HG03064 (cell line): ENCODE measurements around the gene NLN.
"Not testable (repeated sequence)": the region's sequence is repeated elsewhere in the genome, so short reads cannot be mapped to it uniquely, and the experiment has no call there.

ENCODE experiments used
- ATAC-seq: cut with Tn5 transposase; IDR thresholded peaks from one replicate; pipeline ENCODE4 v1.9.1; 2021; ENCODE audit warnings: low read depth; ENCODE audit not compliant: unreplicated experiment

The NLN gene

DNA sequence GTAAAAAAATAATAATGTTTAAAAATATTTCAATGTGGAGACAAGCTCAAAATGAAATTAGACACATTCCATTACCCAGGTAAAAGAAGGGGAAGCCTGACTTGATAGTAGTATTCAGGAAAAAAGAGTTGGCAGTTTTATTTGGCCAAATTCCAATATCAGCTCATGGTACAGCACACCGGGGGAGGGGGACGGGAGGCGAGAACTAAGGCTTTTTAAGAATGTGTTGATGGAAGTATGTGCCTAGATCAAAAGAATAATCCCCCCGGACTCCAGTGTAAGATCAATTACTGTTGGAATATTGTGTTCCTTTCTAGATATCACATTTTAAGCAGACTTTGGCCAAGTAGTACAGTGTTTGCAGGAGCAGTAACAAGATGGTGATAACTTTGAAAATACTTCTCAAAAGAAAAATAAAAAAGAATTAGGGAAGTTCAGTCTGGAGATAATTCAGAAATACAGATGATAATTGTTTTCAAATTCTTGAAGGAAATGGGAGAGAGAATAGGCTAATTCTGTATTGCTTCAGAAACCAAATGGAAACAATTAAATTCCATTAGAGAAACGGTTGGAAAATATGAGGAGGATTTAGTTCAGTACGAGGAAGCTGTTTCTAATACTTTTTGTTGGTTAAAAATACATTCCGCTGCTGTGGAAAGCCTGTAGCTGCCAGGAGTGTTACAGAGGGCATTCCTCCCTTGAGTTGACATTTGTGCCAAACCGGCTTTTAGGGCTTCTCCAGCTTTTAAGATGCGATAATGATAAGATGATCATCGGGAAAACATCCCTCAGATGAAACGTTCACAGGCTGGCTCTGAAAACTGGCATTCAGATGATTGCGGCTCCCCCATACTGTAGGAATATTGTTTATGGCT is 106.3 kb downstream of the NLN start:
- no peak for ATAC-seq

DNA sequence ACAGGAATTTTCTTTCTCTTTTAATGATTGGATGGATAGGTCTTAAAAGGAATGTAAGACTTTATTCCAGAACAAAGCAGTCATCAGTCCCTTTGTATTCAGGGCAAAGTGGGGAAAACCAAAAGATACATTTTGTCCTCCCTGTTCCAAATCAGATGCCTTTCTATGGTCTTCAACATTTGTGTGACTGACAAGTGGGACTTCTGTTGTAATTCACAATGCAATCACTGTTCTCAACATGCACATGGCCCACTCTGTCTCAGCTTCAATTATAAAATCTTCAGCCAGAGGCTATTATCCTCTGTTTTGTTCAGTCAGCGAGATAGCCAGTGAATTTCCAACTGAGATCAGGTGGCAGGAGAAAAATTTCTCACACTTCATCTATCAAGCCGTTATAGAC is 108.9 kb downstream of the NLN start:
- ATAC-seq: no peak

DNA sequence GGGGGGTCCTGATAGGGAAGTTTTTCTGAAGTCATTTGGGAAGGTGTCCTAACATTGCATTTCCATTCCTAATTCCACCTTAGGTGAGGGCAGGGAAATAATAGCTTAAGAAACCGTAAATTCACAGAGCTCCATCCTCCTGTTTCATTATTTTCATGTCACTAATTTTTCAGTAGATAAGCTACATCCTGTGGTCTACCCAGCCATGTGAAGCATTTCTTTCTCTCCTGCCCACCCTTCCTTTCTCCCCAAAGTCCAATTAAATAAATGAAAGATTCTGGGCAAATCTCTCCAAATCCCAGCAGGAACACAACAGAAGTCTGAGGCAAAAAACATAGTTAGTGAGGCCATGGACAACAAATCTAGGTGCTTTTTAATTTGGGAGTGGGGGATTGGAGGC is 109.3 kb downstream of the NLN start:
- ATAC-seq: no peak

DNA sequence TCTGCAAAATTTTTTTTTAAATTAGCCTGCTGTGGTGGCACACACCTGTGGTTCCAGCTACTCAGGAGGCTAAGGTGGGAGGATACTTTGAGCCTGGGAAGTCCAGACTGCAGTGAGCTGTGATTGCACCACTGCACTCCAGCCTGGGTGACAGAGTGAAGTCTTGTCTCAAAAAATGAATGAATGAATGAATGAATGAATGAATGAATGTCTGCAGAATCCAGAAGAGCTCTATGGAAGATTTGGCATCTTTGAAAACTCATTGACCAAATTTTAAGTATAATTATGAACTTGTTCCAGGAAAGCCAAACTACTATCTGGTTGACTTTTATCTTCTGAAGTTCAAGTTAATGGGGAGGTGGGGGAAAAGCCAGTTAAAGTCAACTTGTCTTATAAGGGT is 110.1 kb downstream of the NLN start:
- ATAC-seq: no peak

DNA sequence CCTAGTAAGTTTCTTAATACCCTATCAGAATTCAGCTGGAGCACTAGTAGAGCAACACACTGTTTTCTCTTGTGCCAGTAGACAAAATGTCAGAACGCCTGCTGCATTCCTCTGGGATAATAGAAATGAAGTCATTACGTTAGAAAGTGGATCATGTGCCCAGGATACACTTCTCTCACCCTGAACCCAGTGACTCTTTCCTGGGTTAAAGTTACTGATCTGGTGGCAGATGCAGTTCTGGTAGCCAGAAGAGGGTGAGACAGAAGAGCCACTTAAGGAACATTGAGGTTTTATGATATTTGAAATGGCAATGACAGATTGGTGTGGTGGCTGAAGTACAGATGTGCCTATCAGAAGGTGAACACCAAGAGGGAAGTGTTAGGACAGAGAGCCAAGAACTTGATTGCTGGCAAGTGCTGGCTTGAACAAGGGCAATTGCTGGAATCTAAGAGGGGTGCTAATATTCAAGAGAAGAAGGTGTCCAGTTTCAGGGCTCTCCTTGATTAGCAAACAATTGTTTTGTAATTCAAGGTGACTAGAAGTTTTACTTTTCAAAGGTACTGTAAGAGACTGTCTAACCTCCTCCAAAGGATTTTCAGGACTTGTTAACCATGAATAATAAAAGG is 110.7 kb downstream of the NLN start:
- ATAC-seq: no peak

DNA sequence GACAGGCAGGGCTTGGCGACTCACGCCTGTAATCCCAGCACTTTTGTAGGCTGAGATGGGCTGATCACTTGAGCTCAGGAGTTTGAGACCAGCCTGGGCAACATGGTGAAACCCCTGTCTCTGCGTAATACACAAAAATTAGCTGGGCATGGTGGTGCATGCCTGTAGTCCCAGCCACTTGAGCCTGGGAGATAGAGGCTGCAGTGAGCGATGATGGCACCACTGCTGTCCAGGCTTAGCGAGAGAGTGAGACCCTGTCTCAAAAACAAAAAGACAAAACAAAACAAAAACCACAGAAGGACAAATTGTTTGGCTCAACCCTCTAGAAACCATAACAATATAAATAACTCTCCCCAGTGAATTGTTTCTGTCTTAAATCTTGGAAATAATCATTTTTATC is 111.8 kb downstream of the NLN start:
- no peak for ATAC-seq

DNA sequence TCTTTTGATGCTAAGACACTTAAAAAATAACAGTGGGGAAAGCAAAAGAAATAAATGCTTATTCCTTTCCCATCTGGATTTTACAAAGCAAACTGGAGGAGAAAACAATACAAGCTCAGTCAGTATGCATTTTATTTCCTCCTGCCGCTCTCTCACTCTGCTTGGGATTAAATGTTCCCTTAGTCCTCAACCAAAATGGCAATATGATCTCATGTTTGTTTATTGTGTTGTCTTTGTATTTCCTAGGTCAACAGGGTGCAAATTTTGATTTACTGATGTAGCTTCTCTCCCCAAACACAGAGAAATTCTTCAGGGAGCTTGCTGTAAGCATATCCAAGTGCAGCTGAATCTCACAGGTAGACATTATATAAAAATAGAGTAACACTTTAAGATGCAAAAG is 112.3 kb downstream of the NLN start:
- no peak for ATAC-seq

DNA sequence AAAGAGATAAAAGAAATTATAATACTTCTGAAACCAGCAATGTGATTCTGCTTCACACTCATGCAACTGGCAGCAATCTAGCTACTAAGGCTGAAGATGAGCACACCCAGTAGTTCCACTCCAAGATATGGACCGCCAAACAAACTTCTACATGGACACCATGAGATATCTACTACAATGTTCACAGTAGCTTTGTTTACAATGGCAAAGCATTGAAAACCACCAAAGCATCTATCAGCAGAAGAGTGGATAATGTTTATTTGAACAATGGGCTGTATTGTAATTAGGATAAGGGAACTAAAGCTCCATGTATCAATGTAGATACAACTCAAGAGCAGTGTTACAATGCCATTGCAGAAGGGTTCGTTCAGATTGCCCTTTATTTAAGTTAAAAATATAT is 113.2 kb downstream of the NLN start:
- no peak for ATAC-seq

DNA sequence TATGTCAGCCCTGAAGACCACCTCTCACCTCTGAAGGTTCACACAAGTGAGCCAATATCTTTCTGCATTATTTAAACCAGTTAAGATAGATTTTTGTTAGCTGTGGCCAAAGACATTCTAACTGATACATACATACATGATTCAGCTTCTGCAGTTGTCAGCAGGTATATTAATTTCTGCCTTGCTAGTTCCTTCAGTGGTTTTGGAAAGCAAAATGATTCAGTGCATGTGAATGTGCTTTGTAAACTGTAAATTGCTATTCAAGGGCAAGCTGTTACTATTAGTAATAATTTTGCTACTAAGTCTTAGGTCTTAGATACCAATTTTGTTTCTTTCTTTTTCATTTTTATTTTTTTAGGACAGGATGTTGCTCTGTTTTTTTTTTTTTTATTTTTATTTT is 115.1 kb downstream of the NLN start:
- no peak for ATAC-seq

DNA sequence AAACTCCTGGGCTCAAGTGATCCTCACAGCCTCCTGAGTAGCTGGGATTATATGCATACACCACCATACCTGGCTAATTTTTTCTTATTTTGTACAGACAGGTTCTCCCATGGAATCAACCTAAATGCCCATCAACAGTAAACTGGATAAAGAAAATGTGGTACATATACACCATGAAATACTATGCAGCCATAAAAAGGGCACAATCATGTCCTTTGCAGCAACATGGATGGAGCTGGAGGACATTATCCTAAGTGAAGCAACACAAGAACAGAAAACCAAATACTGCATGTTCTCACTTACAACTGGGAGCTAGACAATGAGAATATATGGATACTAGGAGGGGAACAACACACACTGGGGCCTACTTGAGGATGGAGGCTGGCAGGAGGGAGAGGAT is 117.2 kb downstream of the NLN start:
- ATAC-seq: not testable (repeated sequence)

DNA sequence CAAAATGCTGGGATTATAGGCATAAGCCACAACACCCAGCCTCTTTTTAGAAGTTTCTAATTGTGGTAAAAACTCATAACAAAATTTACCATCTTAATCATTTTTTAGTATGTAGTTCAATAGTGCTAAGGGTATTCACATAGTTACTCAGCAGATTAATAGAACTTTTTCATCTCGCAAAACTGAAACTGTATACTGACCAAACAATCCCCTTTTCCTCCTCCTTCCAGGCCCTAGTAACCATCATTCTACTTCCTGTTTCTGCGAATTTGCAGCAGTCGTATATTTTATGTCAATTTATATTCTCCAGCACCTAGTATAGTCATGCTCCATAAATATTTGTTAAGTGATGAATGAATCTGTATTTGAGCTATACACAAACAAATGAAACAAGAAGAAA is 118.1 kb downstream of the NLN start:
- ATAC-seq: no peak

DNA sequence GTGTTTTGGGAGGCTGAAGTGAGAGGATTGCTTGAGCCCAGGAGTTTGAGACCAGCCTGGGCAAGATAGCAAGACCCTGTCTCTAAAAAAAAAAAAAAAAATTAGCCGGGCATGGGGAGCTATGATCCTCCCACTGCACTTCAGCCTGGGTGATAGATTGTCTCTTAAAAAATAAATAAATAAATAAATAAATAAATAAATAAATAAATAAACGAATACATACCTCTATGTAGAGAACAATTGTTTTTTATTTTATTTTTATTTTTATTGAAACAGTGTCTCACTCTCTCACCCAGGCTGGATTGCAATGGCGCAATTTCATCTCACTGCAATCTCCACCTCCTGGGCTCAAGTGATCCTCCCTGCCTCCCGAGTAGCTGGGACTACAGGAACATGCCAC is 122.8 kb downstream of the NLN start:
- not testable (repeated sequence) for ATAC-seq

DNA sequence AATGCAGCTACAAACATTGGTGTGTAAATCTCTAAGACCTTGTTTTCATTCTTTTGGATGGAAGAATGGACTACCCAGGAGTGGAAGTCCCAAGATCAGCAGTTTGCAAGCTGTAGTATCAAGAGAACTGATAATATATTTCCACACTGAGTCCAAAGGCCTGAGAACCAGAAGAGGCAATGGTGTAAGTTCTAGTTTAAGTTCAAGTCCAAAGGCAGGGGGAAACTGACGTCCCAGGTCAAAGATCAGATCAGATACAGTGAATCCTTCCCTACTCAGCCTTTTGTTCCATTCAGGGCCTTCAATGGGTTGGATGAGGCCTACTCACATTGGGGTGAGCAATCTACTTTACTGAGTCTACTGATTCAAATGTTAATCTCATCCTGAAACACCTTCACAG is 124.1 kb downstream of the NLN start:
- no peak for ATAC-seq

DNA sequence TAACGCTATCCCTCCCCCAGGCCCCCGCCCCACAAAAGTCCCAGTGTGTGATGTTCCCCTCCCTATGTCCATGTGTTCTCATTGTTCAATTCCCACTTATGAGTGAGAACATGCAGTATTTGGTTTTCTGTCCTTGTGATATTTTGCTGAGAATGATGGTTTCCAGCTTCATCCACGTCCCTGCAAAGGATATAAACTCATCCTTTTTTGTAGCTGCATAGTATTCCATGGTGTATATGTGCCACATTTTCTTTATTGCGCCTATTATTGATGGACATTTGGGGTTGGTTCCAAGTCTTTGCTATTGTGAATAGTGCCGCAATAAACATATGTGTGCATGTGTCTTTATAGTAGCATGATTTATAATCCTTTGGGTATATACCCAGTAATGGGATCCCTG is 125.0 kb downstream of the NLN start:
- not testable (repeated sequence) for ATAC-seq

DNA sequence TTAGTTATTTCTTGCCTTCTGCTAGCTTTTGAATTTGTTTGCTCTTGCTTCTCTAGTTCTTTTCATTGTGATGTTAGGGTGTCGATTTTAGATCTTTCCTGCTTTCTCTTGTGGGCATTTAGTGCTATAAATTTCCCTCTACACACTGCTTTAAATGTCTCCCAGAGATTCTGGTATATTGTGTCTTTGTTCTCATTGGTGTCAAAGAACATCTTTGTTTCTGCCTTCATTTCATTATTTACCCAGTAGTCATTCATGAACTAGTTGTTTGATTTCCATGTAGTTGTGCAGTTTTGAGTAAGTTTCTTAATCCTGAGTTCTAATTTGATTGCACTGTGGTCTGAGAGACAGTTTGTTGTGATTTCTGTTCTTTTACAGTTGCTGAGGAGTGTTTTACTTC is 127.9 kb downstream of the NLN start:
- not testable (repeated sequence) for ATAC-seq

DNA sequence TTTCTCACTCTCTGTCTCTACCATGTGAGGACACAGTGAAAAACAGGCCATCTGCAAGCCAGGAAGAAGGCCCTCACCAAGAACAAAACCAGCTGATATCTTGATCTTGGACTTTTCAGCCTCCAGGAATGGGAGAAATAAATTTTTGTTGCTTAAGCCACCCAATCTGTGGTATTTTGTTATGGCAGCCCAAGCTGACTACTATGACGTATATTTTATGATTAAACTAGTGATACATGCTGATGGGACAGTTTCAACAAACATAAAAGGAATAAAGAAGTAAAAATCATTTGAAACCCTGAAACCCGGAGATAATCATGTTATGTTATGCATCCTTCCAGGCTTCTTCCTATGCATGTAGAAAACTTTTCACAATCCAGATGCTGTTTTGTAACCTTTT is 132.9 kb downstream of the NLN start:
- ATAC-seq: no peak

DNA sequence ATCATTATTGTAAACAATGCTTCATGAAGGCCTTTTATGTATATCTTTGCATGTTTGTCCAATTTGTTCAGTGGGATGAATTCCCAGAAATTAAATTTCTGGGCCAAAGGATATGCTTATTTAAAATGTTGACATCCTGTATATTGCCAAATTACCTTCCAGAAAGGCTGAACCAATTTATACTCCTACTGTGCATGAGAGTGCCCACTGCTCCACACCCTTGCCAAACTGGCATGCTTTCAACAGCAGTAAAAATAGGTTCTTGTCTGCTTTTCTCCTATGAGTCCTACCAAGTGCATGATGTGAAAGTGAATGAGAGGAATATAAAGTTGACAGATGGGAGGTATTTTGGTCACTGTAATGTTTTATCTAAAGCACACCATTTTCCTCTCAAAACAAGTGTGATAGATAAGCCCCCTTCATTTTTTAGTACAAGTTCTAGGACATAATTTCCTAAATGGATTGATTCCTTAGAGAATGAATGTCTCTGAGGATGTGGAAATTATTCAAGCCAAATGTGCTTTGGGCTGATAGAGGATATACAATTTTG is 133.8 kb downstream of the NLN start:
- ATAC-seq: no peak

DNA sequence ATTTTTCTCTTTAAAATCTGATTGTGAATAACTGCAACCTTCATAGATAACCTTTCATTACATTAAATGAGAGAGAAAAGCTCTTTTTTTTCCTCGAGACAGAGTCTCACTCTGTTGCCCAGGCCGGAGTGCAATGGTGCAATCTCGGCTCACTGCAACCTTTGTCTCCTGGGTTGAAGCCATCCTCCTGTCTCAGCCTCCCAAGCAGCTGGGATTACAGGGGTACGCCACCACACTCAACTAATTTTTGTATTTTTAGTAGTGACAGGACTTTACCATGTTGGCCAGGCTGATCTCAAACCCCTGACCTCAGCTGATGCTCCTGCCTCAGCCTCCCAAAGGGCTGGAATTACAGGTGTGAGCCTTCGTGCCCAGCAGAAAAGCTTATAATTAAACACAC is 134.5 kb downstream of the NLN start:
- ATAC-seq: no peak

DNA sequence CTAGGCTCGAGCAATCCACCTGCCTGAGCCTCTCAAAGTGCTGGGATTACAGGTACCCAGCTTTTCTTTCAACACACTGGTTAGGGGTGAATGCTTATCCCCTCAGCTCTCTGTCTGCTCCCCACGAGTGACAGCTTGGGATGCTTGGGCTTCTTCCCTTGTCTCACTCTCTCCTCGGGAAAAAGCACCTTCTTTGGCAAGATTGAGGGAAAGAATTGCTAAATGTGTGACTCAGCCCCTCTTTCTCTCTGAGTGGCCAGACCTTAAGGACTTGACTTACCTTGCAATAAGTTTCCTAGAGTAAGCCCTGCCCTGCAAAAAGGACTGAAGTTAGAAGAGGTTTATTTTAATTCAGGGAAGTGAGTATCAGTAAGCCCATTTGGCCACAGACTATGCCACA is 136.3 kb downstream of the NLN start:
- ATAC-seq: no peak

DNA sequence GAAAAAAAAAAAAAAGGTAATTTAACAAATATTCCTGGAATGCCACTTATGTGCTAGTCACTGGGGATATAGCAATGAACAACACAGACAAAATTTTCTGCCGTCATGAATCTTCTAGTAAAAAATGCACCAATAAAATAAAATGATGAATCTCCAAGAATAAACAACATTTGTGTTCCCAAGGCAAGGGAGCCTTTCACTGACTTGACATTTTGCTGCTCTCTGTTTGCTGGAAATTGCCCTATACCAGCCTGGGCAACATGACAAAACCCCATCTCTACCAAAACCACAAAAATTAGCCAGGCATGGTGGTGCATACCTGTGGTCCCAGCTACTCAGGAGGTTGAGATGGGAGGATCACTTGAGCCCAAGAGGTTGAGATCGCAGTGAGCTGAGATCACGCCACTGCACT is 139.8 kb downstream of the NLN start:
- no peak for ATAC-seq

DNA sequence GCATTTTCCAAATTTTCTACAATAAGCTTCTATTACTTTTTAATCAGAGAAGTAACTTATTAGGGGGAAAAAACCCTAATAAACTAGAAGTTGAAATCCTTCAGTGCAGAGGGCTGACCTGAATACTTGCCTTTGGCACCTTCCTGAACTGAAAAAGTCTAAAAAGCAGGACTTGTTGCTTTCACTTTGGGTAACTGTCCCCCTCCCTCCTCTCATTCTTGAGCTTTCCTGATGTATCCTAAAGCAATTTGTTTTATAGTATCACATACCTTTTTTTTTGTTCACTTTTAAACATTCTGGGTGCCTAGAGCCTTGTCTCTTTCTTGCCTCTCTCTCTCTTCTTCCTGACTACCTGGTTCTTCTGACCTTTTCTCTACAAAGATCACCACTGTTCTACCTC is 140.4 kb downstream of the NLN start:
- ATAC-seq: no peak

DNA sequence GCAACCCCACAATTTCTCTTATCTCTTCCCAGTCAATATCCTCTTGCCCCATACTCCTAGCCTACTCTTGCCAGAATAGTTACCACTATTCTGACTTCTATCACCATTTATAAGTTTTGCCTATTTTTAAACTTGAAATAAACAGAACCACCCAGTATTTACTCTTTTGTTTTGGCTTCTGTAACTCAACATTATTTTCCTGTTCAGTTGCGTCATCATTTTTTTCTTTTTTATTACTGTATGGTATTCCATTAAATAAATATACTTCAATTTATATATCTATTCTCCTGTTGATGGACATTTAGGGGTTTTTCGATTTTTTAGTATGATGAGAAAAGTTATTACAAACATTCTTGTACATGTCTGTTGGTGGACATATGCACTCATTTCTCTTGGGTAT is 141.7 kb downstream of the NLN start:
- no peak for ATAC-seq
